Peyer's patch (tissue), 4 donors: ENCODE data around the gene KL.

ENCODE experiments used
- CTCF ChIP-seq, 6 experiments: fragments of 450-650 bp in 4 of 6; fragments of 200-600 bp in 2 of 6; sonication (generic) in 1 of 6; IDR thresholded peaks; one replicate each; pipeline ENCODE4 v1.5.1; 2017 to 2019; ENCODE audit warnings: antibody characterized with exemption in 6 of 6, mild to moderate bottlenecking in 3 of 6, moderate library complexity in 1 of 6
- POLR2A ChIP-seq, 2 donors: fragments of 450-650 bp; IDR thresholded peaks; one replicate each; pipeline ENCODE4 v1.5.1; 2017; ENCODE audit warnings: antibody characterized with exemption in 2 of 2, mild to moderate bottlenecking in 2 of 2, moderate library complexity in 2 of 2

DNA sequence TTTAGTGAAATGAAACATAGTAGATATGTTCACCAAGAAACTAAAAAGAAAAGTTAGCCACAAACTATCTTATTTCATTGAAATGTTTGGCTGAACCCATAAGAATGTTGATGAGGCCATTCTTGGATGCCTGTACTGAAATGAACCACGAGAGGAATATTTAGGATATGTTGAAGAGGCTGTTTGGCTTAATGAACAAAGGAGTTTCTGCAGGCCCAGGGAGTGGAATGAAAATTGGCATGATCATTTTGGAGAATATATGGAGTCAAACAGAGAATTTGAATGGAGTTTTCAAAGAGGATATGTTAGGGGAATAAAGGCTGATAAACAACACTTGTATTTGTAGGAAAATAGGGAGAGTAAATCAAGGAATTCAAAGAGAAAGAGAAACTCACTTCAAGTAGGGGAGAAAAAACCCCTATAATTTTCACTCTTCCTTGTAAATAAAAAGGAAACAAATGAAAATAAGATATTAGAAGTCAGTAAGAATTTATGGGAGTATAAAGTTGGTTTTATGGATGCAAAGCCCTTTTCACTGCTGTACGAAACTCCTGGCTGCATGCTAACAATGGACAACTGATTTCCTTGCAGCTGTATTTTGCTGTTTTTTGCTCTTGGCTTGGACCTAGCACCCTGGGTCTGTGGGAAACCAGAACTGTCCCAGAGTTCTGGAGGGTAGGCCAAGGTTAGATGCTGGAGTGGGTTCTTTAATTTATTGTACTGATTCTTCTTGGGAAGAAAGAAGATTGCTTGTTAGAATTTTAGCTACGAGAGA, 36.5 kb downstream of the KL start:
- TF ChIP-seq CTCF (IDR thresholded peaks at IDR 0.05): no peak
- no peak for TF ChIP-seq POLR2A (IDR thresholded peaks at IDR 0.05)
